Measurements from ENCODE around the gene ZNF236. TPM values are rescaled to one million over a fixed set of nuclear protein-coding genes. Genes with fewer than 3 reads are reported as not detected.
"Not testable (repeated sequence)": the region's sequence is repeated elsewhere in the genome, so short reads cannot be mapped to it uniquely, and the experiment has no call there.

ZNF236 gene
- total RNA-seq, 1 donor from 2014 or later: 13.4 TPM

GRCh38 chr18:76932026-76932819 lies 109.9 kb downstream of the ZNF236 start:
- peak; percentile 84 for ATAC-seq
- intact Hi-C loops (cut with micrococcal nuclease): no loop called here
- DNase-seq: peak; percentile 75

DNA sequence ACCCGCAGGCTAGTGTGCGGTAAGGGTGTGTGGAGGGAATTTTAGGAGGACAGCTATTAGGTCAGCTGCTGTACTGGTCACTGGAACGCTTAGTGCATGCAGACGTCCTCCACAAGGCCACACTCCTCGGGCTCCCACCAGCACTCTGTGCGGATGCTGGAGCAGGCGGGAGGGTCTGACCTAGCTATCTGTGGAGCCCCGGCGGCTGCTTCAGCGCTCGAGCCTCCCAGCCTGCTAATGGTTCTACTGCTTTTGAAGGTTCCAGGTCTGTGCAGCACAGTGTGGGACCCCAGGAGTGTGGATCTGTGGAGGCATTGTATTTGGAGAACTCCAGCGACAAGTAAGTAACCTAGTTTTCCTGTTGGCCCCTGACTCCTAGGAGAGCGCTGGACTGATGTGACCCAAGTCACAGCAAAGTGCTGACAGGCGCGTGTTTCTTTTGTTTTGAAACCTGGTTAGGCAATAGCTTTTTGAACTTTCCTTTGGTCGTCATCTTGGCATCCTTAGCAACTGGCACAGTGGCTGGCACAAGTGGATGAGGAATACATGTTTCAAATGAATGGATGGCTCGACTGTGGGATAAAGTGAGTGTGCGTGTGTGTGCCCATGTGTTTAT lies 113.5 kb downstream of the ZNF236 start:
- intact Hi-C loops (cut with micrococcal nuclease): no loop called here
- no peak for DNase-seq
- no peak for ATAC-seq

- DNase-seq (no peak), ATAC-seq (no peak)
- intact Hi-C loops (cut with micrococcal nuclease): no loop called here
Observed at GRCh38 chr18:76936877-76937276, 114.5 kb downstream of the ZNF236 start.

DNA sequence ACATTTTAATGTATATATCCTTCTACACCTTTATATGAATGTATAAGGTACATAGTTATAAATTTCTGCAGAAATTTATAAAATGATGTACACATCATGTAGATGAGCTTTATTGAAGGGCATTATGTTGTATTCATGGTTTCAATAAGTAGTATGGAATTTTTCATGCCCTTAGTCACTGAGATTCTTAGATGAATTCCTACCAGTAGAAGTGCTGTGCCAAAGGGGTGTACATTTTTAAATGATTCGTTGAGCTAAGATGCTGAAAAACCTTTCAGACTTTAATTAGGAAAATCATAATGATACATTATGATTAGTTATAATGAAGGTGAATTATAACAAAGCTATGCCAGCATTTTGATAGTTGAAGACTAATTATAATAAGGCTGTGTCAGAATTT lies 115.2 kb downstream of the ZNF236 start:
- intact Hi-C loops (cut with micrococcal nuclease): no loop called here
- ATAC-seq (no peak), DNase-seq (no peak)

- intact Hi-C loops (cut with micrococcal nuclease): no loop called here
- no peak for ATAC-seq
- no peak for DNase-seq
Observed at GRCh38 chr18:76938619-76939018, 116.3 kb downstream of the ZNF236 start.

GRCh38 chr18:76941284-76941683 lies 118.9 kb downstream of the ZNF236 start:
- no peak for DNase-seq
- intact Hi-C loops (cut with micrococcal nuclease): no loop called here
- ATAC-seq: no peak

DNA sequence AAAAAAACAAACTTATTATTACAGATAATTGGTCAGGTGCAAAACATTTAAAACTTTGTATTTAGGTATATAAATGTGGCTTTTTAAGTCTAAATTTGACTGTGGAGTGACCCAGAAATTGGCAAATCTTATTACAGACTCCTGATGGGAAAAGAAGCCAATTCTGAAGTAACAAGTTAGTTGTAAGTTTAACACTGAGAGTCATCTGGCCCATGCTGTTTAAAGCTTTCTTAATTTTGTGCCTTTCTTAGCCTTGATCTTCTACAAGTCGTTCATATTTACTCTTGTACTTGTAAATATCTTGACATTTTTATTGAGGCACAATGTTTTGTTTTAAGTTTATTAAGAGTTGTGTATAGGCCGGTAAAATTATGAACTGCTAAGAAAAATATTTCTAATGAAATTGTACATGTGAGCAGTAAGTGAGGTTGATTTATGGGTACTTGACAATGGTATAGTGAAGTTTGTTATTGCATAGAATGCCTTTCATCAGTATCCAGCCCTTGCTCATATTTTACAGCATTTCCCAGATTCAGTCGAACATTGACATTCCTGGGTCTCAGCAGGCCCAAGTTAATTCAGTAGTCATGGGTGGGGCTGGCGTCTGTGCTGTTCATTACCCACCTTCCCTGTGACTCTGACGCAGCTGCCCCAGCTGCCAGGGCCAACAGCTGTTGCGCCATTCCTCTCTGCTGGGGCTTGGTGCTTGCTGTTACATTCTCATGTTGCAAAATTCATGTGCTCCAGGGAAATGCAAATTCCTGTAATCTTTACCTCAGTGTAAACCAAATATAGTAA lies 121.4 kb downstream of the ZNF236 start:
- intact Hi-C loops (cut with micrococcal nuclease): no loop called here
- DNase-seq (no peak), ATAC-seq (no peak)

GRCh38 chr18:76944346-76944745 lies 122.0 kb downstream of the ZNF236 start:
- DNase-seq; intact Hi-C loops (cut with micrococcal nuclease); ATAC-seq: not testable (repeated sequence)

GRCh38 chr18:76948345-76948744 lies 126.0 kb downstream of the ZNF236 start:
- DNase-seq: no peak
- intact Hi-C loops (cut with micrococcal nuclease): no loop called here
- ATAC-seq: no peak

DNA sequence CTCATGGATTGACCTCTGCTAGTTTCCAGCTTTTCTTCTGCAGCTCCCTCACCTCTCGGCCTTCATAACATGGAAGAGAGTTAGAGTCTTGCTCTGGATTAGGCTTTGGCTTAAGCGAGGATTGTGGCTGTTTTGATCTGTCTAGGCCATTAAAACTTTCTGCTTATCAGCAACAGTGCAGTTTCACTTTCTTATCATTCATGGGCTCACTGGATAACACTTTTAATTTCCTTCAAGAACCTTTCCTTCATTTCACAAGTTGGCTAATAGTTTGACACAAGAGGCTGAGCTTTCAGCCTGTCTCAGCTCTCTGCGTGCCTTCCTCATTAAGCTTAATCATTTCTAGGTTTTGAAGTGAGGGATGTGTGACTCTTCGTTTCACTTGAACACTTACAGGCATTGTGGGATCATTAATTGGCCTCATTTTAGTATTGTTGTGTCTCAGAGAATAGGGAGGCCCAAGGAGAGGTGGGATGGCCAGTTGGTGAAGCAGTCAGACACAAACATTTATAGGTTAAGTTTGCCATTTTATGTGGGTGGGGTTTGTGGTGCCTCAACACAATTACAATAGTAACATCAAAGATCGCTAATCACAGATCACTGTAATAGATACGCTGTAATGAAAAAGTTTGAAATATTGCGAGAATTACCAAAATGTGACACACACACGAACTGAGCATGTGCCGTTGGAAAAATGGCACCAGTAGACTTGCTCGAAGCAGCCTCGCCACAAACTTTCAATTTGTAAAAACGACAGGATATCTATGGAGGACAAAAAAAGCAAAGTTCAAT lies 129.3 kb downstream of the ZNF236 start:
- DNase-seq (no peak), ATAC-seq (no peak)
- intact Hi-C loops (cut with micrococcal nuclease): no loop called here

- no peak for ATAC-seq
- no peak for DNase-seq
- intact Hi-C loops (cut with micrococcal nuclease): no loop called here
Observed at GRCh38 chr18:76952747-76953146, 130.4 kb downstream of the ZNF236 start.

- peak; percentile 50 for ATAC-seq
- no peak for DNase-seq
- intact Hi-C loops (cut with micrococcal nuclease): no loop called here
Observed at GRCh38 chr18:76953156-76953555, 130.8 kb downstream of the ZNF236 start.

GRCh38 chr18:76953583-76954233 lies 131.4 kb downstream of the ZNF236 start:
- DNase-seq (peak; percentile 85), ATAC-seq (peak; percentile 85)
- intact Hi-C loops (cut with micrococcal nuclease): no loop called here

- intact Hi-C loops (cut with micrococcal nuclease): no loop called here
- ATAC-seq (no peak), DNase-seq (no peak)
Observed at GRCh38 chr18:76955524-76956170, 133.3 kb downstream of the ZNF236 start.

GRCh38 chr18:76956648-76957047 lies 134.3 kb downstream of the ZNF236 start:
- intact Hi-C loops (cut with micrococcal nuclease): no loop called here
- DNase-seq: no peak
- ATAC-seq: no peak

- intact Hi-C loops (cut with micrococcal nuclease): no loop called here
- DNase-seq: no peak
- ATAC-seq: no peak
Observed at GRCh38 chr18:76957384-76958355, 135.3 kb downstream of the ZNF236 start.

GRCh38 chr18:76958692-76959341 lies 136.5 kb downstream of the ZNF236 start:
- peak; percentile 28 for ATAC-seq
- no peak for DNase-seq
- intact Hi-C loops (cut with micrococcal nuclease): no loop called here
